ENCODE results near the gene TFDP1. TPM values are rescaled to one million over a fixed set of nuclear protein-coding genes. Genes with fewer than 3 reads are reported as not detected.
A peak's percentile ranks its signal among the peaks of the same experiment; 100 is the strongest.

TFDP1 gene
- total RNA-seq, 1 donor from 2014 or later: 42.1 TPM

DNA sequence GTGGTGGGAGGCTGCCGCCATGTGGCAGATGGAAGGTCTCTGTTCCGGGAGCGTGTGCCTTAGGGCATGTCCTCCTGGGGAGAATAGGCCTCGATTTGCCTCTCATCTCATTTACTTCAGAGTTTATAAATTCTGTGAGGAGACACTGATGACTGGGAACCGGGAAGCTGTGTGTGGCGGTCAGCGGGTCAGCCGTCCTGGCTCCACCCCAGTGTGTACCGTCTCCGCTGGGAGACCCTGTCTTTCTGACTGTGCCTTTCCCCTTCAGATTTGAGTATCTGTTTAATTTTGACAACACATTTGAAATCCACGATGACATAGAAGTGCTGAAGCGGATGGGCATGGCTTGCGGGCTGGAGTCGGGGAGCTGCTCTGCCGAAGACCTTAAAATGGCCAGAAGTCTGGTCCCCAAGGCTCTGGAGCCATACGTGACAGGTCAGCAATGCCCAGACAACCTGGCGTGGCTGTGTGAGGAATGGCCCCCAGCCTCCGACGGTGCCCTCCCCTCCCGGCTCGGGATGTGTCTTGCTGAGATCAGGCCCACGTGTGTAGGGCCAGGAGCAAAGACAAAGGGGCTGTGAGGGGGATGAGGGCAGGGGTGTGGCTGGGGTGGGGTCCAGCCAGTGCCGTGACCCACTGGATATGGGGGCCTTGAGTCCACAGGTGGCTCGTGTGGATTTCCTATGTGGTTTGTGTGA lies 51.9 kb downstream of the TFDP1 start:
- ATAC-seq (ENCODE audit: poor library complexity) (no peak), DNase-seq (no peak)
- intact Hi-C loops (cut with DNase I): no loop called here

DNA sequence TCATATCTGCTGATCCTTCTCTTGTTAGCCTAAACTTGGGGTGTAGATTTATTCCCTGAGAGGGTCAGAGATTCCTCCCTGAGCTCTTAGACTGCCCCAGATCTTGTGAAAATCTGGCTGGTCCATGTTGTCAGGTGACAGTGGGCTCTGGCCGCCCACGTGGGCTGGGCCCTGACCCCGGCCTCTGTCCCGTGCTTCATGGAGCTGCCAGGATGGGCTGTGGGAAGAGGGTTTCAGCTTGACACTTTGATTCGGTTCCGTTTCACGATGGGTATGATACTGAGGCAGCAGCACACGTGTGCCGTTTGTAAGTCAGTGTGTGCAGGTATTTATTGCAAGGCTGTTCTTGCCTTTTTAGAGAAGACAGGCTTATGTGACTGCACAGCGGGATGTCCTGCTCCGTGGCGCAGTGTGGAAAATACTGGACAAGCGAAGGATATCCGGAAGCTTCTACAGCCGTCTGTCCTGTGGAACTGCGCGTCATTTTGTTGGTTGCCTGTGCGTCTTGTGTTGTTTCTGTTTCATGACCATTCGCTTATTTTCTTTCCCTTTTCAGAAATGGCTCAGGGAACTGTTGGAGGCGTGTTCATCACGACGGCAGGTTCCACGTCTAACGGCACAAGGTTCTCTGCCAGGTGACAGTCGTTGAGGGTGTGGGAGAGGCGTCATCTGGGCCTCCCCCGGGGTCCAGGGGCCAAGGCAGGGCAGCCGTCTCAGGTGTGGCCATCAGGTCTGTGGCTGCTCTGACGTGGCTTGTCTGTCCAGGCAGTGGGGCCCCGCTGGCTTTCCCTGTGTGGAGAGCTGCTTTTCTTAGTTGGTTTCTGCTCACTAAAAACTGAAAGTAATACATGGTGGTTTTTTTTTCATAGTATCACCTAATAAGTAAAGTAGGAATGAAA lies 53.0 kb downstream of the TFDP1 start:
- no peak for DNase-seq
- no peak for ATAC-seq (ENCODE audit: poor library complexity)
- intact Hi-C loops (cut with DNase I): no loop called here

DNA sequence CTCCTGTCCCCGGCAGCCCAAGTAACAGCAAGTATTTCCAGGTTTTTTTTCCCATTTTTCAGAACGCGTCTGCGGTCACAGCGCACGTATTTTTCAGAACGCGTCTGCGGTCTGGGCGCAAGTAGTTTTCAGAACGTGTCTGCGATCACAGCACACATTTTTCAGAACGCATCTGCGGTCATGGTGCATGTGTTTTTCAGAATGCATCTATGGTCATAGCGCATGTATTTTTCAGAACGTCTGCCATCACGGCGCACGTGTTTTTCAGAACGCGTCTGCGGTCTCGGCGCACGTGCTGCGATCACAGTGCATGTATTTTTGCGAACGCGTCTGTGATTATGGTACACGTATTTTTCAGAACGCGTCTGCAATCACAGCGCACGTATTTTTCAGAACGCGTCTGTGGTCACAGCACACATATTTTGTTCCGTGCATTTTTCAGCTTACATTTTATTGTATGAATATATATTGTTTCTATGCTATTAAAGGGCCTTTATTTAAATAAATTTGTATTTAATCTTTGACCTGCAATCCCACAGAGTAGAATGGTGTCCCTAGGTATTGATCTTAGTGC lies 53.7 kb downstream of the TFDP1 start:
- DNase-seq (no peak), ATAC-seq (ENCODE audit: poor library complexity) (no peak)
- intact Hi-C loops (cut with DNase I): no loop called here

DNA sequence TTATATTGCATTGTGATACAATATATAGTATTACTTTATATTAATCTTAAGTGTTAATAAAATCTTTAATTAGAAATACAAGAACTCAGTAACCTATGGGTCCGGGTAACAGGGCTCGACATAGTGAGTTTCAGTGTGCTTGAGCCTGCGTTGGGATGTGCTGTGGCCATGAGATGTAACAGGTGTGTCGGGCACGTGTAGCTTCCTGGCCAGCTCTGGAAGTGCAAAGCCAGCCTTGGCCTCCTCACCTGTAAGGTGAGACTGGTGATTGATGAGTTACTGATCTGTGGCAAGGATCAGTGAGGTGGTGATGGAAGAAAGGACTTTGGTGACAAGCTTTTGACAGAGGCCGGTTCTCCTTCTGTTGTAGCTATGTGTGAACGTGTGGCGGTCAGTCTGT lies 54.3 kb downstream of the TFDP1 start:
- DNase-seq (no peak), ATAC-seq (ENCODE audit: poor library complexity) (no peak)
- intact Hi-C loops (cut with DNase I): no loop called here

DNA sequence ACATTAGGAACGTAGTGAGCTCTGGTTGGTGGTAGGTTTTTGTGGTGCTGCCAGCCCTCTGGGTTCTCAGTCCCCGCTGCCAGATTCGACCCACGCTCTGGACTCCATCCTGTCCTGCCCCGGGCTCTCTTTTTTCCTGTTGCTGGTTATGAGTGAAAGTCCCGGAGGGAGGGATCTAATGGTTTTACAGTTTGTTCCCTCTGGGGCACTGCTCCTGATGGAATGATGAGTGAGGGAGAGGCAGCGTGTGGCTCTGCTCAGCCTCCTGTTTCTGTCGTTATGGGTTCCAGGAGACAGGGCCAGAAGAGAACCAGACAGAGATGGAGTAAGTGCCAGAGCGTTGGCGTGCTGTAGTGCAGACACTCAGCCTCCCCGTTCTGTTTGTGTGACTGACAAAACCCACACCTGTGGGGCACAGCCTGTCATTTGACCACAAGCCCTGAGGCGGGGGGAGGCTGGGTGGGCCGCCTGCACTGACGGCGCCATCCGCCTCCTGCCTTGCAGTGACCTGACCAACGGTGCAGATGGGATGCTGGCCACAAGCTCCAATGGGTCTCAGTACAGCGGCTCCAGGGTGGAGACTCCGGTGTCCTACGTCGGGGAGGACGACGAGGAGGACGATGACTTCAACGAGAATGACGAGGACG lies 55.2 kb downstream of the TFDP1 start:
- ATAC-seq (ENCODE audit: poor library complexity) (peak; percentile 90), DNase-seq (no peak)
- intact Hi-C loops (cut with DNase I): no loop called here

DNA sequence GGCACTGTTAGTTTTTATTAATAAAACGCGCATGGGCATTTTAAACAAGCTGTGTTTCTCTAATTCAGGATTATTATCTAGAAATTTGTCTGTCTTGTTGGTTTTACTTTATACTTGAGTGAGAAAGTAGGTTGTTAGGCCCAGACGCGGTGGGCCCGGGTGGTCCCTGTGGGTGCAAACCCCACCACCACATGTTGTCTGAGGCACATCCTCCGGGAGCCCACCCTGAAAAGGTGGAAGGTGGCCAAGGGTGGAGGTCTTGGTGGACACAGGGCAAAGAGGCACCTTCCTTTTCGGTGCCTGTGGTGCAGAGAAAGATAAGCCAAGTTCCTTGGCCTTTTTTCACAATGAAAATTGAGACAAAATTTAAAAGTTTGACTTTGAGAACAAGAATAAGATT lies 56.9 kb downstream of the TFDP1 start:
- intact Hi-C loops (cut with DNase I): no loop called here
- no peak for ATAC-seq (ENCODE audit: poor library complexity)
- DNase-seq: no peak

DNA sequence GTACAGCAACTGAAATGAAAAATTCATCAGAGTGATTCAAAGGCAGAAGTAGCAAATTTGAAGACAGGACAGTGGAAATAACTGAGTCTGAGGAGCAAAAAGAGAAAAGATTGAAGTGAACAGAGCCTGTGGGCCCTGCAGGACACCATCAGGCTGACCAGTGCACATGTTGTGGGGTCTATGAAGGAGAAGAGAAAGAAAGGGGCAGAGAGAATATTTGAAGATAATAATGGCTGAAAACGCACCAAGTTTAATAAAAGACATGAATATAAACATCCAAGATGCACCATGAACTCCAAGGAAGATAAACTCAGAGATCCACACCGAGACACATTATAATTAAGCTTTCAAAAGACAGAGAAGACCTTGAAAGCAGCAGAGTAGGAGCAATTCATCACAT lies 58.0 kb downstream of the TFDP1 start:
- intact Hi-C loops (cut with DNase I): no loop called here
- no peak for DNase-seq
- no peak for ATAC-seq (ENCODE audit: poor library complexity)

DNA sequence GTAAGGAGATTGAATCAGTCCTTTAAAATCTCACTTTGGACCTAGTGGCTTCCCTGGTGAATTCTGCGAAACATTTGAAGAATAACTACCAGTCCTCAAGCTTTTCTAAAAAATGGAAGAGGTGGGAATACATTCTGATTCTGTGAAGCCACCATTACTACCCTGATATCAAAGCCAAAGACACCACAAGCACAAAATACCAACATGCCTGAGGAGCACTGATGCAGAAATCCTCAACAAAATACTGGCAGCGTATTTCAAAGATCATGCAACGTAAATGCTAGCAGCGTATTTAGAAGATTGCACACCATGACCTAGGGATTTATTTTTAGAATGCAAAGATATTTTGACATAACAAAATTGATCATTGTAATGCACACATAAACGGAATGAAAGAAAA lies 59.0 kb downstream of the TFDP1 start:
- DNase-seq (no peak), ATAC-seq (ENCODE audit: poor library complexity) (no peak)
- intact Hi-C loops (cut with DNase I): no loop called here

DNA sequence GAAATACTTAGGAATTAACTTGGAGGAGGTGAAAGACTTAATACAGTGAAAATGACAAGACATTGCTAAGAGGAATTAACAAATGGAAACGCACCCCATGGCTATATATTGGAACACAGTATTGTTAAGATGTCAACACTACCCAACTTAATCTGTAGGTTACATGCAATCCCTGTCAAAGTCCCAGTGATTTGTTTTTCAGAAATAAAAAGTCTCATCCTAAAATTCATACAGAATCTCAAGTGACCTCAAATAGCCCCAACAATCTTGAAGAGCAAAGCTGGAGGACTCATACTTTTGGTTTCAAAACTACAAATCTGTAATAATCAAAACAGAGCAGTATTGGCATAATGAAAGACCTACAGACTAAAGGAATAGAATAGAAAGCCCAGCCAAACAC lies 60.2 kb downstream of the TFDP1 start:
- ATAC-seq (ENCODE audit: poor library complexity): no peak
- intact Hi-C loops (cut with DNase I): no loop called here

DNA sequence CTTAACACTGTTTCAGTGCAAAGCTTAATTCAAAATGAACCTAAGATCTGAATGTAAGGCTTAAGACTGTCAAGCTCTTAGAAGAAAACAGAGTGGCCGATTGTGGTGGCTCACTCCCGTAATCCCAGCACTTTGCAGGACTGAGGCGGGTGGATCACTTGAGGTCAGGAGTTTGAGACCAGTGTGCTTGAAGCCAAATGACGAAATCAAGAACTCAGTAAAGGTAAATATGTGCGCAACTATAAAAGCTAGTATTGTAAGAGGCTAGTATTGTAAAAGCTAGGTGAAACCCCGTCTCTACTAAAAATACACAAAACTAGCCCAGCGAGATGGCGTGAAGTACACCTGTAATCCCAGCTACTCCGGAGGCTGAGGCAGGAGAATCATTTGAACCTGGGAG lies 60.8 kb downstream of the TFDP1 start:
- ATAC-seq (ENCODE audit: poor library complexity) (no peak), DNase-seq (peak; percentile 6)
- intact Hi-C loops (cut with DNase I): no loop called here

More for the DNA sequence above, 60.2 kb downstream of the TFDP1 start:
- no peak for DNase-seq

DNA sequence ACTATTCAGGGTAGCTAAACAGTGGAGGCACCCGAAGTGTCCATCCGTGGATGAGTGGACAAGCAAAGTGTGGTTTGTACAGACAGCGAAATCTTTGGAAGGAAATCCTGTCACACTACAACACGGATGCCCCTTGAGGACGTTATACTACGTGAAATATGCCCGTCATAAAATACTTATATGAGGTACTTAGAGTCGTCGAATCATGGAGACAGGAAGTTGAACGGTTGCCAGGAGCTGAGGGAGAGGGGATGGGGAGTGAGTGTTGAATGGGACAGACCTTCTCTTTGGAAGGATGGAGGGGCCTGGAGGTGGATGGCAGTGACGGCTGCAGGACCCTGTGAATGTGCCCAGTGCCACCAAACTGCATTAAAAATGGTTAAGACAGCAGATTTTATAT lies 61.8 kb downstream of the TFDP1 start:
- ATAC-seq (ENCODE audit: poor library complexity) (no peak), DNase-seq (no peak)
- intact Hi-C loops (cut with DNase I): no loop called here

DNA sequence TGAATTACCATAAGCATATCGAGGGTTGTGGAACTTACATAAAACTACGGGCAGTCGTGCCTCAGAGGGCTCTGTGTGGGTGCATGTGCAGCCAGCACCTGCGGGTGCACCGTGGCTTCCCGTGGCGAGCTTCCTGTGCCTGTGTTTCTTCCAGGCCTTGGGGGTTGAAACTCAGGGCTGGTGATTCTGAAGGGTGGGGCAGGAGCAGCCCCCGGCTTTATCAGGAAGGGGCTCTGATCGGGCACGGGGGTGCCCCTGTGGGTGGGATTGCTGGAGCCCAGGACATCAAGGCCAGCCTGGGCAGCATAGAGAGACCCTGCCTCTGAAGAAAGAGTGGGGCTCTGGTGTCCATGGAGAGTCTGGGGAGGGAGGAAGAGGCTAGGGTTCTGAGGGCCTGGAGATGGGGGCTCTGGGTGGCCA lies 62.4 kb downstream of the TFDP1 start:
- DNase-seq (peak; percentile 33), ATAC-seq (ENCODE audit: poor library complexity) (no peak)
- intact Hi-C loops (cut with DNase I): no loop called here

DNA sequence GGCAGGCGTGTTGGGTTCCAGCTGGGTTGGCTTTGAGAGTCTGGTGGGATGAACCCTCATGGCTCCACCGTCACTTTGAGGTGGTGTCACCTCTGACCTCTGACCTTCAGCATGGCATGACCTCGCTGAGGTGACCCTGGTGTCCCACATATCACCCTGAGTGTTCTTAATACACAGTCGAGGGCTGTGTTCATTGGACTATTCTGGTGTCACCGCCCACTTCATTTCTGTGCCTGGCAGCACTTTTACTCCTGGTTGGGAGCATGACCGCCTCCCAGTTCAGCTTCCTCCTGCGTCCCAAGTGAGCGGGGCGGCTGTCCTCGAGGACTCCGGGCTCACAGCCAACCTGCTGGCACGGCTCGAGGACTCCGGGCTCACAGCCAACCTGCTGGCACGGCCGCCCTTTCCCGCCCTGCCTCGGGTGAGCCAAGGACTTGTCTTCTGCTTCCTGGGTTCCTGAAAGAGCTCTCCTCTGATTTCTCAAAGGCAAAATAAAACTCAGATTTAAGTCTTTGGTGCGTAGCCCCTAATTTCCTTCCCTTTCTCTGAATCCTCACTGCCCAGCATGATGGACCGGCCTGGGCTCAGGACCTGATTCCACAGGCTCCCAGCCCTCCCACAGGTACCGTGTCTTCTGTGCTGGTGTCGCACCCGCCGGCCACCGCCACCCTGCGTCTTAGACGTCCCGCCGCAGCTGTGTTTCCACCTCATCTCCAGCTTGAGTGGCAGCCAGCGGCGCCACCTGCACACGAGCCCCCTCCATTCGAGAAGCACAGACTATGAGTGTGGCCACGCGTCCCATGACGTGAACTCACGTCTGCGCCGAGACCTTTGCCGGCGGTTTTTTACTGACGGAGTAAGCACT lies 63.0 kb downstream of the TFDP1 start:
- DNase-seq (peak; percentile 95), ATAC-seq (ENCODE audit: poor library complexity) (peak; percentile 96)
- intact Hi-C loops (cut with DNase I): no loop called here

DNA sequence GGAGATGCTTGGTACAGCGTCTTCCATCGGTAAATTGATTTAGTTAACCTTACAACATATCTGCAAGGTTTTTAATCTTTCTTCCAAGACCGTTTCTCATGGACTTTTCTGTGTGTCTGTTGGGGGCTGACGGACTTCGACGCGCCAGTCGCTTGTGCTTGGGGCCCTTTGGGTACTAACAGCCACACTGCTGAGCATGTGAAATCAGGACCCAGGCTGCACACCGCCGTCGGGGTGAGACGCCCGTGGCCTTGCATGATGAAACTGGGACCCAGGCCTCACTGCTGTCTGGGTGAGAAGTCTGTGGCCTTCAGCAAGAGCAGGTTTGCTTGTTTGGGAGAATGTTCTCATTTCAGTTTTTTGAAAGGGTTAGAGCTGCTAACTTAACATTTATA lies 63.7 kb downstream of the TFDP1 start:
- intact Hi-C loops (cut with DNase I): no loop called here
- DNase-seq (peak; percentile 35), ATAC-seq (ENCODE audit: poor library complexity) (no peak)

DNA sequence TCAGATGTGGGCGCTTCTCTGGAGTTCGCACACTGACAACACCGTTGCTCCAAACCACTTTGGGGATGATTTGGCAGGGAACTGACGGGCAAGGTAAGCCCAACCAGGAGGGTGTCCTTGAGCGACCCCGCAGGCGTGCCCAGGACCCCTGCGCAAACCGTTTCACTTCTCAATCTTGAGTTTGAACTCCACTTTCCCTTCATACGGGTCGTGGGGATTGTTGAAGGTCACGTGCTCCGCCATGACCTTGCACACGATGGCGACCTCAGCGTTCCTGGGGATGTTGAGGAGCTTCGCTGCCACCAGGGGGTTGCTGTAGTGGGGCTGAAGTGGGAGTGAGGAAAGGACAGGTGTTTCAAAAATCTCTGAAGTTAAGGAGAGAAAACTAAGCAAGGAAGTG lies 64.7 kb downstream of the TFDP1 start:
- intact Hi-C loops (cut with DNase I): no loop called here
- peak; percentile 16 for DNase-seq
- ATAC-seq (ENCODE audit: poor library complexity): no peak

DNA sequence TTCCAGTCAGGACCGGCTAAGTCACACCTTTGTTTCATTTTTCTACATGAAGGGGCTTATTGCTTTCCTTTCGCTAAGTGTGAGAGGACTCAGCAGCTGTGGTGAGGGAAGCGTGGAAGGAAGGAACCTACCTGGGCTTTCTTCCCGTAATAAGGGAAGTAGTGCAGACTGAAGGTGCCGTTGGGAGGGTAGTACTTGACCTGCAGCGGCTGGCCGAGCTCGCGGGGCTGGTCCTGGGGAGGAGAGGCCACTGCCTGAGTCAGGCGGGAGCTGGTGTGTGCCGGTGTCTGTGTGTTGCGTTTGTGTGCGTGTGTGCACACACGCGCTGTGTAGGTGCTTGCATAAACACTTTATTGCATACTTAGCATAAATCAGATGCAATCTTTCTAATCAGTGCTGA lies 65.7 kb downstream of the TFDP1 start:
- ATAC-seq (ENCODE audit: poor library complexity): no peak
- DNase-seq: peak; percentile 19
- intact Hi-C loops (cut with DNase I): no loop called here

DNA sequence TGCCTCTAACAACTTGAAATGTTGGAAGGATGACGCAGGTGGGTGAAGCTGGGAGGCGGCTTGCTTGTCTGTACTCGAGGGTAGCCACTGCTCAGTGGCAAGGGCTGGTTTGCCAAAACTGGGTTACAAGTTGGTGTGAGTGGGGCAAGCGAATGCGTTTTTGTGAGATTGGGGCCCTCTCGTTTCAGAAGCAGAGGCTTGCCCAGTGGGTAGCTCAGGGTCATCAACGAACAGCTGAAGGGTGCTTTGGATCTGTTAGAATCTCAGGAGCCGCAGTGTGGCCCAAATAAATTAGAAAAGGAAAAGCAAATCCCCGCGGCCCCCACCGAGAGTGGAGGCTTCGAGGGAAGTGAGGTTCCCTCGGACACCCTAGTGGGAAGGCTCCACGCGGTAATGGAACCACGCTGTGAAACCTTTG lies 66.2 kb downstream of the TFDP1 start:
- DNase-seq (peak; percentile 13), ATAC-seq (ENCODE audit: poor library complexity) (no peak)
- intact Hi-C loops (cut with DNase I): no loop called here

All from Right ventricle myocardium superior (tissue), 1 donor.